Left lung (tissue), 10 donors: ENCODE results near the gene GPC5. TPM values are rescaled to one million over a fixed set of nuclear protein-coding genes. Genes with fewer than 3 reads are reported as not detected.
"Not testable (repeated sequence)": the region's sequence is repeated elsewhere in the genome, so short reads cannot be mapped to it uniquely, and the experiment has no call there.

Experiments used
- ATAC-seq: fragments of 200-7000 bp; cut with Tn5 transposase; one replicate; pipeline ENCODE4 v1.9.1; 2020; ENCODE audit warnings: moderate library complexity
- DNase-seq, 4 donors: peaks; one replicate each; pipeline ENCODE4 v3.0.0-alpha.2; 2013 to 2020
- H3K27ac ChIP-seq, 2 donors: fragments of 200-600 bp; sonication (generic) in 1 of 2; one replicate each; pipeline versions ENCODE4 v1.5.0 to v1.8.0; 2020 to 2021
- H3K27me3 ChIP-seq, 2 donors: fragments of 200-600 bp; sonication (generic) in 1 of 2; one replicate each; pipeline versions ENCODE4 v1.5.0 to v1.8.0; 2020 to 2021
- H3K36me3 ChIP-seq, 2 donors: fragments of 200-600 bp; sonication (generic) in 1 of 2; one replicate each; pipeline versions ENCODE4 v1.5.0 to v1.8.0; 2020 to 2021
- H3K4me1 ChIP-seq, 2 donors: fragments of 200-600 bp; one replicate each; pipeline ENCODE4 v1.8.0; 2021
- H3K4me3 ChIP-seq, 2 donors: fragments of 200-600 bp; sonication (generic) in 1 of 2; one replicate each; pipeline versions ENCODE4 v1.5.0 to v1.8.0; 2020 to 2021; ENCODE audit warnings: mild to moderate bottlenecking in 1 of 2
- H3K9me3 ChIP-seq, 2 donors: fragments of 200-600 bp; sonication (generic) in 1 of 2; one replicate each; pipeline versions ENCODE4 v1.5.0 to v1.8.0; 2020 to 2021
- intact Hi-C, 2 donors: fragments of 100-400 bp; cut with DNase I; formaldehyde crosslinking; loops; one replicate each; pipeline versions ENCODE4 v1.11.2 to v1.14.2; 2022
- polyA plus RNA-seq, 6 donors: library from polyadenylated mRNA; unstranded; fragments of 120-200 nt; gene quantifications; one replicate each; pipeline ENCODE4 v1.2.1, GENCODE V29; 2013; ENCODE audit not compliant: insufficient read length in 6 of 6
- total RNA-seq, 2 donors: library from RNA; stranded (reverse); fragmentation: NEBNext Ultra II Directional; extraction: Animal tissue kit (Norgen Biotek cat#: 25700); gene quantifications; one replicate each; pipeline ENCODE4 v1.2.1, GENCODE V29; 2021
- TF ChIP-seq, protein P1 (sequence below), 2 donors: fragments of 200-600 bp; sonication (generic) in 1 of 2; IDR thresholded peaks; one replicate each; pipeline versions ENCODE4 v1.5.0 to v1.8.0; 2021; ENCODE audit warnings: antibody characterized with exemption in 2 of 2
- donor health status: DM: no; HTN: yes; CAD: no.
- donor health status: DM: no; HTN: no; CAD: no.

Gene GPC5
- total and polyA plus RNA-seq, 8 donors, result 9.2 to 19.5 (median 11.5) TPM

GRCh38 chr13:92500192-92500591 lies 1101.8 kb downstream of the GPC5 start:
- Histone ChIP-seq H3K9me3 (peaks cover 0 to 5% of the 10 kb centered on the region in 2 donors), H3K27ac (no peak overlapping the region), H3K4me1 (no peaks in the 10 kb centered on the region), H3K27me3 (no peaks in the 10 kb centered on the region), H3K36me3 (no peaks in the 10 kb centered on the region), H3K4me3 (no peak overlapping the region)
- ATAC-seq (no peak), DNase-seq (no peak)
- TF ChIP-seq, protein P1, sequence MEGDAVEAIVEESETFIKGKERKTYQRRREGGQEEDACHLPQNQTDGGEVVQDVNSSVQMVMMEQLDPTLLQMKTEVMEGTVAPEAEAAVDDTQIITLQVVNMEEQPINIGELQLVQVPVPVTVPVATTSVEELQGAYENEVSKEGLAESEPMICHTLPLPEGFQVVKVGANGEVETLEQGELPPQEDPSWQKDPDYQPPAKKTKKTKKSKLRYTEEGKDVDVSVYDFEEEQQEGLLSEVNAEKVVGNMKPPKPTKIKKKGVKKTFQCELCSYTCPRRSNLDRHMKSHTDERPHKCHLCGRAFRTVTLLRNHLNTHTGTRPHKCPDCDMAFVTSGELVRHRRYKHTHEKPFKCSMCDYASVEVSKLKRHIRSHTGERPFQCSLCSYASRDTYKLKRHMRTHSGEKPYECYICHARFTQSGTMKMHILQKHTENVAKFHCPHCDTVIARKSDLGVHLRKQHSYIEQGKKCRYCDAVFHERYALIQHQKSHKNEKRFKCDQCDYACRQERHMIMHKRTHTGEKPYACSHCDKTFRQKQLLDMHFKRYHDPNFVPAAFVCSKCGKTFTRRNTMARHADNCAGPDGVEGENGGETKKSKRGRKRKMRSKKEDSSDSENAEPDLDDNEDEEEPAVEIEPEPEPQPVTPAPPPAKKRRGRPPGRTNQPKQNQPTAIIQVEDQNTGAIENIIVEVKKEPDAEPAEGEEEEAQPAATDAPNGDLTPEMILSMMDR (IDR thresholded peaks at IDR 0.05), result no peak
- intact Hi-C loops, result no loop called here

- no peak overlapping the region for H3K4me3 ChIP-seq
- H3K9me3 ChIP-seq, result no peaks in the 10 kb centered on the region
- no peaks in the 10 kb centered on the region for H3K27me3 ChIP-seq
- intact Hi-C loops, result no loop called here
- TF ChIP-seq, protein P1 (IDR thresholded peaks at IDR 0.05), result no peak
- no peak overlapping the region for H3K27ac ChIP-seq
- no peaks in the 10 kb centered on the region for H3K36me3 ChIP-seq
- DNase-seq (no peak), ATAC-seq (no peak)
- H3K4me1 ChIP-seq, result no peaks in the 10 kb centered on the region
Measured at GRCh38 chr13:92510416-92510815, 1112.0 kb downstream of the GPC5 start.

- peak in 1 of 4 donors; percentile 22 for DNase-seq
- Histone ChIP-seq H3K36me3 (no peaks in the 10 kb centered on the region), H3K4me1 (no peaks in the 10 kb centered on the region), H3K4me3 (no peak overlapping the region), H3K27me3 (no peaks in the 10 kb centered on the region), H3K9me3 (peaks cover 0 to 13% of the 10 kb centered on the region in 2 donors), H3K27ac (no peak overlapping the region)
- no peak for ATAC-seq
- TF ChIP-seq, protein P1 (IDR thresholded peaks at IDR 0.05), result no peak
- intact Hi-C loops, result no loop called here
Measured at GRCh38 chr13:92512852-92513251, 1114.4 kb downstream of the GPC5 start.

GRCh38 chr13:92513672-92514071 lies 1115.3 kb downstream of the GPC5 start:
- Histone ChIP-seq H3K27me3 (no peaks in the 10 kb centered on the region), H3K27ac (no peak overlapping the region), H3K4me3 (no peak overlapping the region), H3K4me1 (no peaks in the 10 kb centered on the region), H3K9me3 (peaks cover 0 to 14% of the 10 kb centered on the region in 2 donors), H3K36me3 (no peaks in the 10 kb centered on the region)
- ATAC-seq (no peak), DNase-seq (no peak)
- TF ChIP-seq, protein P1 (IDR thresholded peaks at IDR 0.05), result no peak
- intact Hi-C loops, result no loop called here

DNA sequence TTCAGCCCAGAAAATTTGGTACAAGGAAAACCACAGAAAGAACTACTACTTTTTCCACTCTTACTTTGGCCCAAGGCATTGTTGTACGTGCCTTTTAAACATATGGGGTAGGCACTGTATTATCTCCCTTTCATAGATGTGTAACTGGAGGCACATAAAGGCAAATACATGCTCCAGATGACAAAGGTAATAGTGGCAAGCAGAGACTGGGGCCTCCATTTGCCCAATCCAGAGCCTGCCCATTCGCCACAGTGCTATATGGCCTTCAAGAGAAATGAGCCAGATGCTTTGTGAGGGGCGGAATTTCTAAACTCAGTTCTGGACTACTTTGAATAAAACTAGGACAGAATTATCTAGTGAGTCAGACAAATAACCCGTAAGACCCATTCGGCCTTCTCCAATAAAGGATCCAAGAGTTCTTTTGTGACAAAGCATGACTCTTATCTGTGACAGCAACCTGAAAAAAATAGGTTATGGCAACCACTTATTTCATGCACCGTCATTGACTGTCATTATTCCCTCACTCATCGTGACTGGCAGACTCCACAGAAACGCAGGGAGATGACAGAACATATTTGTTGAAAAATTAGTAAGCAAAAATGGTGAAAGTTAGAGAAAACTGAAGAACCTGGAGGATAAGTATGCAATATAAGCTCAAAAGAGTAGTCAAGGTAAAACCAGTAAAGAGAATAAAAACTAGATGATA lies 1116.2 kb downstream of the GPC5 start:
- Histone ChIP-seq H3K4me3 (no peak overlapping the region), H3K4me1 (no peaks in the 10 kb centered on the region), H3K9me3 (peaks cover 0 to 18% of the 10 kb centered on the region in 2 donors), H3K27ac (no peak overlapping the region), H3K36me3 (no peaks in the 10 kb centered on the region), H3K27me3 (no peaks in the 10 kb centered on the region)
- intact Hi-C loops, result no loop called here
- TF ChIP-seq, protein P1 (IDR thresholded peaks at IDR 0.05), result no peak
- no peak for ATAC-seq
- DNase-seq, result no peak

GRCh38 chr13:92516878-92517277 lies 1118.5 kb downstream of the GPC5 start:
- H3K27ac ChIP-seq, ATAC-seq, H3K27me3 ChIP-seq, intact Hi-C loops, H3K36me3 ChIP-seq, DNase-seq, H3K4me1 ChIP-seq, H3K4me3 ChIP-seq: not testable (repeated sequence)
- peaks cover 0 to 18% of the 10 kb centered on the region in 2 donors for H3K9me3 ChIP-seq

DNA sequence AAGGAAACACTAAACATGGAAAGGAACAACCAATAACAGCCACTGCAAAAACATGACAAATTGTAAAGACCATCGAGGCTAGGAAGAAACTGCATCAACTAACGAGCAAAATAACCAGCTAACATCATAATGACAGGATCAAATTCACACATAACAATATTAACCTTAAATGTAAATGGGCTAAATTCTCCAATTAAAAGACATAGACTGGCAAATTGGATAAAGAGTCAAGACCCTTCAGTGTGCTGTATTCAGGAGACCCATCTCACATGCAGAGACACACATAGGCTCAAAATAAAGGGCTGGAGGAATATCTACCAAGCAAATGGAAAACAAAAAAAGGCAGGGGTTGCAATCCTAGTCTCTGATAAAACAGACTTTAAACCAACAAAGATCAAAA lies 1120.2 kb downstream of the GPC5 start:
- DNase-seq, H3K27ac ChIP-seq, H3K36me3 ChIP-seq, intact Hi-C loops, H3K27me3 ChIP-seq, H3K4me3 ChIP-seq, ATAC-seq, H3K4me1 ChIP-seq: not testable (repeated sequence)
- peaks cover 0 to 19% of the 10 kb centered on the region in 2 donors for H3K9me3 ChIP-seq
